ENCODE measurements around the gene AQP12A. TPM values are rescaled to one million over a fixed set of nuclear protein-coding genes. Genes with fewer than 3 reads are reported as not detected.

The AQP12A gene, protein sequence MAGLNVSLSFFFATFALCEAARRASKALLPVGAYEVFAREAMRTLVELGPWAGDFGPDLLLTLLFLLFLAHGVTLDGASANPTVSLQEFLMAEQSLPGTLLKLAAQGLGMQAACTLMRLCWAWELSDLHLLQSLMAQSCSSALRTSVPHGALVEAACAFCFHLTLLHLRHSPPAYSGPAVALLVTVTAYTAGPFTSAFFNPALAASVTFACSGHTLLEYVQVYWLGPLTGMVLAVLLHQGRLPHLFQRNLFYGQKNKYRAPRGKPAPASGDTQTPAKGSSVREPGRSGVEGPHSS
- not detected in 5 replicates for total RNA-seq (2022; extraction: Qiagen RNA extraction)

DNA sequence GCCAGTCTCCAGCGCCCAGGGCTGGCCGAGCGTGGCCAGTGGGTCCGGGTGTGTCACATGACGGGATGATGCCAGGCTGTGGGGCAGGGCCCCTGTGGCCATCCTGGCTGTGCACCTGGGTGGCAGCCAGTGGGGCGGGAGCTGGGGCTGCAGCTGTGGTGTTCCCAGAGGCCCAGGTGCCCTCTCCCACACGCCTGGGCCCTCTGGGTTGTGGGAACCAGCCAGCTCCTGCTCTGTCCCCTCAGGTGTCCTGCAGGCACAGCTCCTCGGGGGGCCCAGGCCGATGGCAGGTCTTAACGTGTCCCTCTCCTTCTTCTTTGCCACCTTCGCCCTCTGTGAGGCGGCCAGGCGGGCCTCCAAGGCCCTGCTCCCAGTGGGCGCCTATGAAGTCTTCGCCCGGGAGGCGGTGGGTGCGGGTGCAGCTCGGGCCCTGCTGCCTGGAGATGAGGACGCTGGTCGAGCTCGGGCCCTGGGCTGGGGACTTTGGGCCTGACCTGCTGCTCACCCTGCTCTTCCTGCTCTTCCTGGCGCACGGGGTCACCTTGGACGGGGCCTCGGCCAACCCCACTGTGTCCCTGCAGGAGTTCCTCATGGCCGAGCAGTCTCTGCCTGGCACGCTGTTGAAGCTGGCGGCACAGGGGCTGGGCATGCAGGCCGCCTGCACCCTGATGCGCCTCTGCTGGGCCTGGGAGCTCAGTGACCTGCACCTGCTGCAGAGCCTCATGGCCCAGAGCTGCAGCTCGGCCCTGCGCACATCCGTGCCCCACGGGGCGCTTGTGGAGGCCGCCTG, at the start of gene AQP12A:
Gene AQP12A, plus strand, starts transcription at position 236 of the 790 bp plus-strand sequence. Its CDS starts 48 bp downstream, at position 284.

DNA sequence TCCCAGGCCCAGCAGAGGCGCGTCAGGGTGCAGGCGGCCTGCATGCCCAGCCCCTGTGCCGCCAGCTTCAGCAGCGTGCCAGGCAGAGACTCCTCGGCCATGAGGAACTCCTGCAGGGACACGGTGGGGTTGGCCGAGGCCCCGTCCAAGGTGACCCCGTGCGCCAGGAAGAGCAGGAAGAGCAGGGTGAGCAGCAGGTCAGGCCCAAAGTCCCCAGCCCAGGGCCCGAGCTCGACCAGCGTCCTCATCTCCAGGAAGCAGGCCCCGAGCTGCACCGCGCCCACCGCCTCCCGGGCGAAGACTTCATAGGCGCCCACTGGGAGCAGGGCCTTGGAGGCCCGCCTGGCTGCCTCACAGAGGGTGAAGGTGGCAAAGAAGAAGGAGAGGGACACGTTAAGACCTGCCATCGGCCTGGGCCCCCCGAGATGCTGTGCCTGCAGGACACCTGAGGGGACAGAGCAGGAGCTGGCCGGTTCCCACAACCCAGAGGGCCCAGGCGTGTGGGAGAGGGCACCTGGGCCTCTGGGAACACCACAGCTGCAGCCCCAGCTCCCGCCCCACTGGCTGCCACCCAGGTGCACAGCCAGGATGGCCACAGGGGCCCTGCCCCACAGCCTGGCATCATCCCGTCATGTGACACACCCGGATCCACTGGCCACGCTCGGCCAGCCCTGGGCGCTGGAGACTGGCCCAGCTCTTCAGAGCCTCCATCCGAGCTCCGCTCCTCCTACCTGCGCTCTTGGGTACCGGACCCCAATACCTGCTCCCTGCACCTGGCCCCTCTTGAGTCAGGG, 9.0 kb upstream of the AQP12A start, which contains the start of gene AQP12B:
Gene AQP12B, minus strand, starts transcription at position 455 of the 794 bp plus-strand sequence. Its CDS starts 48 bp downstream, at position 407.

Other genes starting within 250 kb of the AQP12A start
- gene ANKMY1, start 133.9 kb upstream of the AQP12A start, total RNA-seq (2022; extraction: Qiagen RNA extraction), result 6.1 to 10.7 TPM (median 9.3 TPM) in 5 replicates
- gene DUSP28, start 131.5 kb upstream of the AQP12A start, total RNA-seq (2022; extraction: Qiagen RNA extraction), result 4.6 to 6.8 TPM (median 6.4 TPM) in 5 replicates
- 38.2 to 63.2 TPM (median 61.5 TPM) in 5 replicates for gene RNPEPL1, start 123.4 kb upstream of the AQP12A start, total RNA-seq (2022; extraction: Qiagen RNA extraction)
- gene CAPN10, start 105.1 kb upstream of the AQP12A start, total RNA-seq (2022; extraction: Qiagen RNA extraction), result 14.6 to 25.0 TPM (median 22.2 TPM) in 5 replicates
- 0.32 to 0.83 TPM (median 0.68 TPM) in 5 replicates for gene GPR35, start 66.4 kb upstream of the AQP12A start, total RNA-seq (2022; extraction: Qiagen RNA extraction)
- gene AQP12B, start 9.0 kb upstream of the AQP12A start, total RNA-seq (2022; extraction: Qiagen RNA extraction), result not detected in 5 replicates
- 0.66 to 0.84 TPM (median 0.73 TPM) in 5 replicates for gene KIF1A, start 128.4 kb downstream of the AQP12A start, total RNA-seq (2022; extraction: Qiagen RNA extraction)
- not detected in 5 replicates for gene AGXT, start 177.0 kb downstream of the AQP12A start, total RNA-seq (2022; extraction: Qiagen RNA extraction)
- 0.14 to 0.36 TPM (median 0.29 TPM) in 5 replicates for gene MAB21L4, start 204.3 kb downstream of the AQP12A start, total RNA-seq (2022; extraction: Qiagen RNA extraction)
- gene CROCC2, start 214.5 kb downstream of the AQP12A start, total RNA-seq (2022; extraction: Qiagen RNA extraction), result not detected in 5 replicates